T-helper 17 cell (primary cell): ENCODE measurements around the gene MMP23B. TPM values are rescaled to one million over a fixed set of nuclear protein-coding genes. Genes with fewer than 3 reads are reported as not detected.
"Not testable (repeated sequence)": the region's sequence is repeated elsewhere in the genome, so short reads cannot be mapped to it uniquely, and the experiment has no call there.

Experiments used
- ATAC-seq: fragments of 150-1000 bp; cut with Tn5 transposase; 2 replicates; pipeline ENCODE4 v1.10.0; 2021; ENCODE audit warnings: mild to moderate bottlenecking, moderate library complexity
- DNase-seq, 3 donors: peaks; one replicate each; pipeline versions ENCODE4 v3.0.0 to v3.0.0-alpha.2; 2020 to 2021
- H3K9me3 ChIP-seq: one replicate; pipeline ENCODE4 v1.7.0; 2013; ENCODE audit warnings: low read length, mild to moderate bottlenecking; ENCODE audit not compliant: control insufficient read depth, poor library complexity, severe bottlenecking
- H3K27ac Mint-ChIP-seq: one replicate; pipeline ENCODE4 v1.8.0; 2022; ENCODE audit warnings: mild to moderate bottlenecking, moderate library complexity, mixed read lengths
- H3K27me3 Mint-ChIP-seq: one replicate; pipeline ENCODE4 v1.8.0; 2022; ENCODE audit warnings: mixed read lengths
- H3K36me3 Mint-ChIP-seq: one replicate; pipeline ENCODE4 v1.8.0; 2022; ENCODE audit warnings: low read depth, mixed read lengths
- H3K4me1 Mint-ChIP-seq: one replicate; pipeline ENCODE4 v1.8.0; 2022; ENCODE audit warnings: mild to moderate bottlenecking, mixed read lengths
- H3K4me3 Mint-ChIP-seq: one replicate; pipeline ENCODE4 v1.8.0; 2022; ENCODE audit warnings: mild to moderate bottlenecking, moderate library complexity, mixed read lengths
- total RNA-seq, 4 donors: library from RNA in 2 of 4; stranded (reverse) in 2 of 4; gene quantifications; one replicate each; pipeline ENCODE4 v1.2.3 and lab custom pipeline; 2022 to 2026

Gene MMP23B
- total RNA-seq (1 to 10 TPM; 3.9 to 4.2 TPM), total RNA-seq (lab: John Stamatoyannopoulos, UW) (0.12 to 0.30 reads per million in 2 donors)

GRCh38 chr1:1631782-1632420 lies at the start of gene MMP23B:
TSS of gene MMP23B (plus strand) at chr1:1632173. CDS start at chr1:1632219, 46 bp downstream.
- H3K27me3 Mint-ChIP-seq: no peaks in the 10 kb centered on the region
- peak within 1 kb of the TSS; percentile 86 for H3K4me3 Mint-ChIP-seq
- no peak within 1 kb of the TSS for H3K27ac Mint-ChIP-seq
- H3K4me1 Mint-ChIP-seq: peaks cover 2% of the 10 kb centered on the region
- no peaks in the 10 kb centered on the region for H3K36me3 Mint-ChIP-seq
- no peak for DNase-seq
- ATAC-seq: no peak
- H3K9me3 ChIP-seq: no peaks in the 10 kb centered on the region

- H3K27ac Mint-ChIP-seq: no peak overlapping the region
- ATAC-seq (no peak), DNase-seq (no peak)
- no peaks in the 10 kb centered on the region for H3K9me3 ChIP-seq
- no peaks in the 10 kb centered on the region for H3K4me1 Mint-ChIP-seq
- no peak overlapping the region for H3K4me3 Mint-ChIP-seq
- peaks cover 24% of the 10 kb centered on the region for H3K27me3 Mint-ChIP-seq
- no peaks in the 10 kb centered on the region for H3K36me3 Mint-ChIP-seq
These were observed 49.2 kb upstream of the MMP23B start for GRCh38 chr1:1582585-1583346.

GRCh38 chr1:1583347-1584010 lies 48.5 kb upstream of the MMP23B start:
- DNase-seq: no peak
- H3K9me3 ChIP-seq: no peaks in the 10 kb centered on the region
- Mint-ChIP-seq H3K27me3 (peaks cover 24% of the 10 kb centered on the region), H3K36me3 (no peaks in the 10 kb centered on the region), H3K4me1 (no peaks in the 10 kb centered on the region), H3K4me3 (no peak overlapping the region), H3K27ac (no peak overlapping the region)
- no peak for ATAC-seq

- no peaks in the 10 kb centered on the region for H3K36me3 Mint-ChIP-seq
- no peak overlapping the region for H3K27ac Mint-ChIP-seq
- peaks cover 2% of the 10 kb centered on the region for H3K4me1 Mint-ChIP-seq
- no peaks in the 10 kb centered on the region for H3K9me3 ChIP-seq
- H3K4me3 Mint-ChIP-seq: no peak overlapping the region
- peaks cover 2% of the 10 kb centered on the region for H3K27me3 Mint-ChIP-seq
- DNase-seq: no peak
- ATAC-seq: no peak
These were observed 40.5 kb upstream of the MMP23B start for GRCh38 chr1:1591452-1591851.

GRCh38 chr1:1593834-1594601 lies 38.0 kb upstream of the MMP23B start:
- DNase-seq (no peak), ATAC-seq (no peak)
- no peak overlapping the region for H3K4me3 Mint-ChIP-seq
- H3K36me3 Mint-ChIP-seq: no peaks in the 10 kb centered on the region
- peaks cover 3% of the 10 kb centered on the region for H3K4me1 Mint-ChIP-seq
- H3K27me3 Mint-ChIP-seq: peaks cover 5% of the 10 kb centered on the region
- H3K27ac Mint-ChIP-seq: no peak overlapping the region
- no peaks in the 10 kb centered on the region for H3K9me3 ChIP-seq

- Mint-ChIP-seq H3K36me3 (no peaks in the 10 kb centered on the region), H3K27me3 (peaks cover 5% of the 10 kb centered on the region), H3K4me3 (no peak overlapping the region), H3K27ac (no peak overlapping the region), H3K4me1 (peaks cover 3% of the 10 kb centered on the region)
- no peak for DNase-seq
- no peaks in the 10 kb centered on the region for H3K9me3 ChIP-seq
- no peak for ATAC-seq
These were observed 37.2 kb upstream of the MMP23B start for GRCh38 chr1:1594602-1595260.

- not testable (repeated sequence) for H3K9me3 ChIP-seq, DNase-seq, ATAC-seq, H3K27me3 Mint-ChIP-seq, H3K36me3 Mint-ChIP-seq, H3K27ac Mint-ChIP-seq, H3K4me1 Mint-ChIP-seq, H3K4me3 Mint-ChIP-seq
These were observed 36.6 kb upstream of the MMP23B start for GRCh38 chr1:1595341-1595740.

- peaks cover 5% of the 10 kb centered on the region for H3K27me3 Mint-ChIP-seq
- H3K4me1 Mint-ChIP-seq: peaks cover 3% of the 10 kb centered on the region
- no peak for ATAC-seq
- DNase-seq: no peak
- no peak overlapping the region for H3K27ac Mint-ChIP-seq
- H3K36me3 Mint-ChIP-seq: no peaks in the 10 kb centered on the region
- no peak overlapping the region for H3K4me3 Mint-ChIP-seq
- no peaks in the 10 kb centered on the region for H3K9me3 ChIP-seq
These were observed 35.3 kb upstream of the MMP23B start for GRCh38 chr1:1596493-1597274.

GRCh38 chr1:1597275-1597930 lies 34.6 kb upstream of the MMP23B start:
- Mint-ChIP-seq H3K27ac (no peak overlapping the region), H3K4me1 (peaks cover 3% of the 10 kb centered on the region), H3K4me3 (peak overlapping the region; percentile 57), H3K27me3 (peaks cover 5% of the 10 kb centered on the region), H3K36me3 (no peaks in the 10 kb centered on the region)
- no peaks in the 10 kb centered on the region for H3K9me3 ChIP-seq
- ATAC-seq (peak; percentile 35), DNase-seq (no peak)

- Mint-ChIP-seq H3K4me1 (peaks cover 3% of the 10 kb centered on the region), H3K27me3 (peaks cover 5% of the 10 kb centered on the region), H3K4me3 (peak overlapping the region; percentile 88), H3K27ac (peak overlapping the region; percentile 70), H3K36me3 (no peaks in the 10 kb centered on the region)
- DNase-seq (no peak), ATAC-seq (no peak)
- H3K9me3 ChIP-seq: no peaks in the 10 kb centered on the region
These were observed 33.8 kb upstream of the MMP23B start for GRCh38 chr1:1598051-1598719.

GRCh38 chr1:1598720-1599029 lies 33.3 kb upstream of the MMP23B start:
- peaks cover 5% of the 10 kb centered on the region for H3K27me3 Mint-ChIP-seq
- no peaks in the 10 kb centered on the region for H3K36me3 Mint-ChIP-seq
- no peaks in the 10 kb centered on the region for H3K9me3 ChIP-seq
- peak overlapping the region; percentile 88 for H3K4me3 Mint-ChIP-seq
- no peak for DNase-seq
- peaks cover 3% of the 10 kb centered on the region for H3K4me1 Mint-ChIP-seq
- H3K27ac Mint-ChIP-seq: peak overlapping the region; percentile 70
- no peak for ATAC-seq
